ENCODE data around the gene OR2AP1.

OR2AP1 gene

GRCh38 chr12:55607821-55608594 is 35.7 kb downstream of the OR2AP1 start:
- Histone ChIP-seq H3K4me3 (replicated peaks; ENCODE audit: insufficient read depth, low read length) (no peak overlapping the region), H3K27ac (replicated peaks) (no peak overlapping the region), H3K27me3 (ENCODE audit: insufficient read depth, poor library complexity, severe bottlenecking) (no peaks in the 10 kb centered on the region)
- TF ChIP-seq CTCF (IDR thresholded peaks at IDR 0.05; ENCODE audit: insufficient read depth, low read length) (no peak), SPI1 (IDR thresholded peaks at IDR 0.05; ENCODE audit: borderline replicate concordance, low read depth) (peak; percentile 79)
- DNase-seq (ENCODE audit: low read depth in 1 of 2, low spot score in 1 of 2), result peak in 1 of 2 experiments; percentile 7

- no peak for DNase-seq (ENCODE audit: low read depth in 1 of 2, low spot score in 1 of 2)
- no peaks in the 10 kb centered on the region for H3K27me3 ChIP-seq (ENCODE audit: insufficient read depth, poor library complexity, severe bottlenecking)
- H3K27ac ChIP-seq (replicated peaks), result no peak overlapping the region
- no peak overlapping the region for H3K4me3 ChIP-seq (replicated peaks; ENCODE audit: insufficient read depth, low read length)
- TF ChIP-seq REST (IDR thresholded peaks at IDR 0.05; ENCODE audit: insufficient replicate concordance, low read depth) (no peak), GABPA (IDR thresholded peaks at IDR 0.05; ENCODE audit: low read depth) (no peak), POLR2AphosphoS5 (IDR thresholded peaks at IDR 0.05; ENCODE audit: low read depth) (no peak), SPI1 (IDR thresholded peaks at IDR 0.05; ENCODE audit: borderline replicate concordance, low read depth) (no peak), CTCF (IDR thresholded peaks at IDR 0.05; ENCODE audit: insufficient read depth, low read length) (no peak)
Measured at GRCh38 chr12:55610598-55610997, 38.3 kb downstream of the OR2AP1 start.

- DNase-seq (ENCODE audit: low read depth in 1 of 2, low spot score in 1 of 2), result no peak
- Histone ChIP-seq H3K27me3 (ENCODE audit: insufficient read depth, poor library complexity, severe bottlenecking) (no peaks in the 10 kb centered on the region), H3K27ac (replicated peaks) (no peak overlapping the region), H3K4me3 (replicated peaks; ENCODE audit: insufficient read depth, low read length) (no peak overlapping the region)
- TF ChIP-seq SPI1 (IDR thresholded peaks at IDR 0.05; ENCODE audit: borderline replicate concordance, low read depth) (no peak), POLR2AphosphoS5 (IDR thresholded peaks at IDR 0.05; ENCODE audit: low read depth) (no peak), GABPA (IDR thresholded peaks at IDR 0.05; ENCODE audit: low read depth) (no peak), CTCF (IDR thresholded peaks at IDR 0.05; ENCODE audit: insufficient read depth, low read length) (no peak), REST (IDR thresholded peaks at IDR 0.05; ENCODE audit: insufficient replicate concordance, low read depth) (no peak)
Measured at GRCh38 chr12:55612646-55613045, 40.4 kb downstream of the OR2AP1 start.

GRCh38 chr12:55614764-55615163 is 42.5 kb downstream of the OR2AP1 start:
- Histone ChIP-seq H3K27ac (replicated peaks) (no peak overlapping the region), H3K4me3 (replicated peaks; ENCODE audit: insufficient read depth, low read length) (no peak overlapping the region), H3K27me3 (ENCODE audit: insufficient read depth, poor library complexity, severe bottlenecking) (no peaks in the 10 kb centered on the region)
- DNase-seq (ENCODE audit: low read depth in 1 of 2, low spot score in 1 of 2), result no peak
- no peak for TF ChIP-seq SPI1 (IDR thresholded peaks at IDR 0.05; ENCODE audit: borderline replicate concordance, low read depth)
- no peak for TF ChIP-seq POLR2AphosphoS5 (IDR thresholded peaks at IDR 0.05; ENCODE audit: low read depth)
- no peak for TF ChIP-seq GABPA (IDR thresholded peaks at IDR 0.05; ENCODE audit: low read depth)
- no peak for TF ChIP-seq REST (IDR thresholded peaks at IDR 0.05; ENCODE audit: insufficient replicate concordance, low read depth)
- no peak for TF ChIP-seq CTCF (IDR thresholded peaks at IDR 0.05; ENCODE audit: insufficient read depth, low read length)

Measured in HL-60 (cell line).